ENCODE measurements around the gene UNC80.

The UNC80 gene

DNA sequence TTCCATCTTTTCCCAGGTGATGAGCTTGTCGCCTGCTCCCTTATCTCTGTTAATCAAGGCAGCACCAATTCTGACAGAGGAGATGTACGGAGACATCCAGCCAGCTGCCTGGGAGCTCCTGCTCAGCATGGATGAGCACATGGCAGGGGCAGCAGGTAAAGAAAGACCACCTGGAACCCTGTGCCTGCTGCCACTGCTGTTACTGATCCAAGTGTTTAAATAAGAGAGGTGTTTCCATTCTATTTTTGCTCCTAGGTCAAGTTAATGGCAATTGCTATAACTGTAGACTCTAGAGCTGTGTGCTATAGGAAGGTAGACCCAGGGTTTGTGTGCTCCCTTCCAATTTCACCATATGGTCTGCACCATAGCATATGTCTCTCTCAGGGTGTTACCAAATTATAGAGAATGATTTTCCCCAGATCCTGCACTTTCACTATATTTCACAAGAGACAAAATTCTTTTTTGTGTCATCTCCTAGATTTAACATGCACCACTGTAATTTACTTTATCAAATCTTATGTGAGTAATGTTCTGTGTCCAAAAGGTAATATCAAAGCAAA is 142.2 kb downstream of the UNC80 start:
- H3K27ac ChIP-seq = no peak overlapping the region
- TF ChIP-seq, protein P1, sequence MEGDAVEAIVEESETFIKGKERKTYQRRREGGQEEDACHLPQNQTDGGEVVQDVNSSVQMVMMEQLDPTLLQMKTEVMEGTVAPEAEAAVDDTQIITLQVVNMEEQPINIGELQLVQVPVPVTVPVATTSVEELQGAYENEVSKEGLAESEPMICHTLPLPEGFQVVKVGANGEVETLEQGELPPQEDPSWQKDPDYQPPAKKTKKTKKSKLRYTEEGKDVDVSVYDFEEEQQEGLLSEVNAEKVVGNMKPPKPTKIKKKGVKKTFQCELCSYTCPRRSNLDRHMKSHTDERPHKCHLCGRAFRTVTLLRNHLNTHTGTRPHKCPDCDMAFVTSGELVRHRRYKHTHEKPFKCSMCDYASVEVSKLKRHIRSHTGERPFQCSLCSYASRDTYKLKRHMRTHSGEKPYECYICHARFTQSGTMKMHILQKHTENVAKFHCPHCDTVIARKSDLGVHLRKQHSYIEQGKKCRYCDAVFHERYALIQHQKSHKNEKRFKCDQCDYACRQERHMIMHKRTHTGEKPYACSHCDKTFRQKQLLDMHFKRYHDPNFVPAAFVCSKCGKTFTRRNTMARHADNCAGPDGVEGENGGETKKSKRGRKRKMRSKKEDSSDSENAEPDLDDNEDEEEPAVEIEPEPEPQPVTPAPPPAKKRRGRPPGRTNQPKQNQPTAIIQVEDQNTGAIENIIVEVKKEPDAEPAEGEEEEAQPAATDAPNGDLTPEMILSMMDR (conservative IDR thresholded peaks at IDR 0.05; ENCODE audit: low read depth, low read length) = no peak
- H3K4me3 ChIP-seq (IDR thresholded peaks at IDR 0.05; ENCODE audit: insufficient read depth, low read depth, low read length) = no peak overlapping the region

GRCh38 chr2:209917154-209917771 is 145.6 kb downstream of the UNC80 start:
- H3K27me3 ChIP-seq (ENCODE audit: insufficient read depth, low read depth) = no peaks in the 10 kb centered on the region
- TF ChIP-seq, protein P1 (conservative IDR thresholded peaks at IDR 0.05; ENCODE audit: low read depth, low read length) = no peak
- H3K36me3 ChIP-seq (ENCODE audit: insufficient read depth) = no peaks in the 10 kb centered on the region
- H3K27ac ChIP-seq = no peak overlapping the region
- H2AFZ ChIP-seq (ENCODE audit: low read depth) = no peak overlapping the region
- no peak overlapping the region for H3K4me3 ChIP-seq (IDR thresholded peaks at IDR 0.05; ENCODE audit: insufficient read depth, low read depth, low read length)
- no peak overlapping the region for H3K4me2 ChIP-seq
- H3K9ac ChIP-seq = no peak overlapping the region
- H3K4me1 ChIP-seq (ENCODE audit: low read depth, poor library complexity, severe bottlenecking) = no peaks in the 10 kb centered on the region
- H4K20me1 ChIP-seq (ENCODE audit: insufficient read depth) = no peaks in the 10 kb centered on the region
- no peaks in the 10 kb centered on the region for H3K79me2 ChIP-seq (ENCODE audit: insufficient read depth, low read depth)

More for the DNA sequence above, 142.2 kb downstream of the UNC80 start:
- no peaks in the 10 kb centered on the region for H3K27me3 ChIP-seq (ENCODE audit: insufficient read depth, low read depth)
- no peaks in the 10 kb centered on the region for H3K4me1 ChIP-seq (ENCODE audit: low read depth, poor library complexity, severe bottlenecking)
- no peak overlapping the region for H3K4me2 ChIP-seq
- no peaks in the 10 kb centered on the region for H3K36me3 ChIP-seq (ENCODE audit: insufficient read depth)
- H3K9ac ChIP-seq = no peak overlapping the region
- no peak overlapping the region for H2AFZ ChIP-seq (ENCODE audit: low read depth)
- H3K79me2 ChIP-seq (ENCODE audit: insufficient read depth, low read depth) = no peaks in the 10 kb centered on the region
- H4K20me1 ChIP-seq (ENCODE audit: insufficient read depth) = no peaks in the 10 kb centered on the region

- Histone ChIP-seq H3K79me2 (ENCODE audit: insufficient read depth, low read depth) (no peaks in the 10 kb centered on the region), H3K36me3 (ENCODE audit: insufficient read depth) (no peaks in the 10 kb centered on the region), H3K4me2 (no peak overlapping the region), H3K9ac (no peak overlapping the region), H3K4me1 (ENCODE audit: low read depth, poor library complexity, severe bottlenecking) (no peaks in the 10 kb centered on the region), H4K20me1 (ENCODE audit: insufficient read depth) (no peaks in the 10 kb centered on the region), H3K27ac (no peak overlapping the region), H3K27me3 (ENCODE audit: insufficient read depth, low read depth) (no peaks in the 10 kb centered on the region), H3K4me3 (IDR thresholded peaks at IDR 0.05; ENCODE audit: insufficient read depth, low read depth, low read length) (no peak overlapping the region), H2AFZ (ENCODE audit: low read depth) (no peak overlapping the region)
- TF ChIP-seq, protein P1 (conservative IDR thresholded peaks at IDR 0.05; ENCODE audit: low read depth, low read length) = no peak
These were observed 146.6 kb downstream of the UNC80 start for GRCh38 chr2:209918251-209918650.

GRCh38 chr2:209922116-209922515 is 150.5 kb downstream of the UNC80 start:
- Histone ChIP-seq H2AFZ (ENCODE audit: low read depth) (no peak overlapping the region), H3K27me3 (ENCODE audit: insufficient read depth, low read depth) (no peaks in the 10 kb centered on the region), H3K27ac (no peak overlapping the region), H3K4me2 (no peak overlapping the region), H4K20me1 (ENCODE audit: insufficient read depth) (no peaks in the 10 kb centered on the region), H3K4me3 (IDR thresholded peaks at IDR 0.05; ENCODE audit: insufficient read depth, low read depth, low read length) (no peak overlapping the region), H3K36me3 (ENCODE audit: insufficient read depth) (no peaks in the 10 kb centered on the region), H3K79me2 (ENCODE audit: insufficient read depth, low read depth) (no peaks in the 10 kb centered on the region), H3K4me1 (ENCODE audit: low read depth, poor library complexity, severe bottlenecking) (no peaks in the 10 kb centered on the region), H3K9ac (no peak overlapping the region)
- TF ChIP-seq, protein P1 (conservative IDR thresholded peaks at IDR 0.05; ENCODE audit: low read depth, low read length) = no peak
